Glomerular endothelial cell (primary cell): ENCODE results near the gene EVI5. TPM values are rescaled to one million over a fixed set of nuclear protein-coding genes. Genes with fewer than 3 reads are reported as not detected.
A peak's percentile ranks its signal among the peaks of the same experiment; 100 is the strongest.

Experiments used
- DNase-seq: peaks from one replicate; pipeline ENCODE4 v3.0.0-alpha.2; 2011; ENCODE audit warnings: low read depth, low spot score; ENCODE audit errors: extremely low read depth
- total RNA-seq: library from RNA; depleted of rRNA; stranded (reverse); fragments of >200 nt; gene quantifications from 2 replicates; pipeline ENCODE4 v1.2.3, GENCODE V29; 2015

The EVI5 gene
- 23.7 and 28.2 TPM in 2 replicates for total RNA-seq

DNA sequence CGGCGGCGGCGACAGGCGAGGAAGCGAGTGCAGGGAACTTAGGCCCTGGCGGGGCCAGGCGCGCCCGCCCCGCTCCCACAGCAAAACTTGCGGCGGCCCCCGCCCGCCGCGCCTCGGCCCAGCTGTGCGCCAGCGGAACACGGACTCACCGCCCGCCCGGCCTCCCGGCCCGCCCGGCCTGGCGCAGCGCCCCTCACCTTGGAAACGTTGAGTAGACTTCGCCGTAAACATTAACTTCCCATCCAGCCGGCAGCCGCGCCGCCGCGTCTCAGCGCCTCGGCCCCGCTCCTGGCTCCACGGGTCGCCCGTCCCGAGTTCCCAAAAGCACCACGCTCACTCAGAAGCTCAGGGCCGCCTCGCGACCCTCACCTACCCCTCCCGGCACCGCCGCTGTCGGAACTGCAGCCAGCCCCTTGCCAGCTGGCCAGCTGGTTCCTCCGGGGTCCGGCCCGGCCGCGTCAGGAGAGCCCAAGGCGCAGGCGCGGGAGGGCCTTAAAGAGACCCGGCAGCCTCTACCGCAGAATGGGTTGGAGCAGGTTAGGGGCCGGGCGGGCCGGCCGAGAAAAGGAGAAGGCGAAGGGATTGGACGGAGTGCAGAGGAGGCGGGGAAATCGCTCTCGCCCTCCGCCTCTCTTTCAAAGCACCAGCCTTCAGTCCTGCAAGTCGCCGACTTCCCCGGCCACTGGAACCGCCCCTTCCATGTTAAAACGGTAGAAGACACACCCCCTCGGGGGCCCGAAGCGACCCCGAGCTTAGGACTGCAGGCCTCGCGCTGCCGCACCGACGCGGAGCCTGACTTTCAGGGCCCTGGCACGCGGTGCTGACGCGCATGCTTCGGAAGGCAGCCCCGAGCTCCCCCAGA lies at the start of gene EVI5:
Gene EVI5, minus strand, starts transcription at position 470 of the 862 bp plus-strand sequence. CDS start 48,562 bp downstream, outside the sequence.
- DNase-seq, result peak; percentile 76

DNA sequence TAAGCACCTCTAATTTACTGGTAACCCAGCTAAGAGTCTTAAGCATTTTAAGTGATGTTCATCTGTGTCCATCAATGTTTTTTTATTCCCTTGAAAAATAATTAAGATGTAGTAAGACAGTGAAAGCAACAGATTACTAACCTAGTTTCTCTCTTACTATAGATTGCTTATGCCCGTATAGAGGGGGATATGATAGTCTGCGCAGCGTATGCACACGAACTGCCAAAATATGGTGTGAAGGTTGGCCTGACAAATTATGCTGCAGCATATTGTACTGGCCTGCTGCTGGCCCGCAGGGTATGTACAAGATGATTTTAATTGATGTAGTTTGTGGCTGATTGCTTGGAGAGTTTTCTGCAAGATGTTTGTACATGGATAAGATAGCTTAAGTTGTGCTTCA lies 49.7 kb upstream of the EVI5 start:
- DNase-seq, result no peak

DNA sequence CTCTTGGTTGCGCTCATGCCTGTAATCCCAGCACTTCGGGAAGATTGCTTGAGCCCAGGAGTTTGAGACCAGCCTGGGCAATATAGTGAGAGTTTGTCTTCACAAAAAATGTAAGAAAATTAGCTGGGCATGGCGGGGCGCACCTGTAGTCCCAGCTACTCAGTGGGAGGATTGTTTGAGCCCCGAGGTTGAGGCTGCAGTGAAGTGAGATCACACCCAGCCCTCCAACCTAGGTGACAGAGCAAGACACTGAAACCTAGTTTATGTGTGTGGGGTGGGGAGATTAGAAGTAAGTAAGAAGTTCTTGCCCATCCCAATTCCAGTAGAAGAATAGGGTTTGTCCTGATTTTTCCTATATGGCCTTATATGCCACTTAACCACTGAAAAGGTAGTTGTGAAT lies 48.9 kb upstream of the EVI5 start:
- no peak for DNase-seq

DNA sequence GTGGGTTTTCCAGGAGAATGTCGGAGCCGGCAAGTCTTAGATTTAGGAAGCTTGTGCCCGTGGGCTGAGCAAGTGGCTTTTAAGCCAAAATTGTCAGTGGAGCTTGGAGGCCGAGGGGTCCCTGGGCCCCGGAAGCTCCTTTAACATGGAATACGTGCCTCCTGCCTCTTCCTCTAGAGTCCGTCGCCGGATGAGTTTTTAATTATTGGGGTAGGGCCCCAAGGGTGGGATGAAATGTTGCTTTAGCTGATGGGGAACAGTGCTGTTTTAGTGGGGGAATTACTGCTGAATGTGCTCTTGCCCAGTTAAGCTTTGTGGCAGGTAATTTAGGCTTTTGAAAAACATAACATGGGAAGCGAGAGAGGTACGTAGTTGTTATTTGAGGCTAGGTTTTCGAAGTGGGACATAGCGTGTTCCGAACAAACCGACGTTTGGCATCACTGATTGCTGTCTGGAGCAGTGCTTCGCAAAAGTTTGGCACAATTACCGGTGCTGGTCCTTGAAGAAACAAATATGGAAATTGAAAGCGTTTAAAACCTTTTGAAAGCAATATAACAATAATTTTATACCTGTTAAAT lies 47.7 kb upstream of the EVI5 start:
- no peak for DNase-seq

DNA sequence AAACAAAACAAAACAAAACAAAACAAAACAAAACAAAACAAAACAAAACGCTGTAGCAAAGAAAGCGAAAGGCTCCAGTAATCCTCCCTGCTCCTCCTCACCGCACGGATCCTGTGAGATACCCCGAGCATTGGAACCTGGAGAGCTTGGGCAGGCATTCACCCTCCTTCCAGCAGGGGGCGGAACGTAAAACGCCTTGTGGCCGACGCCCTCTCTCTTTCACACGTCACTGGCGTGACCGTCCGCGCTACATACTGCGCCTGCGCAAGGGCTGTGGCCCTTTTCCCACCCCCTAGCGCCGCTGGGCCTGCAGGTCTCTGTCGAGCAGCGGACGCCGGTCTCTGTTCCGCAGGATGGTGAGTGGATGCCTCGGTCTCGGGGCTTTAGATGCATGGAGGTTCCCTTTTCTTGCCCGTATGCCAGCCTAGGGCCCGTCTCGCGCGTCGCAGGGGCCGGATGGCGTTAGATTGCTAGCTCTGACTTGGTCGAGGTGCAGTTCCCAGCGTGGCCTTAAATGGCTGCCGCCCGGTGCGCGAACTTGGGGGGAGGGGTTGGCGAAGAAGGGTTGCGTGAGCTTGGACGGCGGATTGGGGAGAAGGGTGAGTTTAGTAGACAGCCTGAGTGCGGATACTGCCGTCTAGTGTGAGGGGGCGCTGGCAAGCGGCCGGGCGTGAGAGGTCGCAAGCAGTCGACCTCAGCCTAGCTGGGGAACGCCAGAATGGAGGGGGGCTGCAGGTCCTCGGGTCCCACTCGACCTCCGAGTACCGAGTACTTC lies 47.0 kb upstream of the EVI5 start, which contains the start of gene RPL5:
Gene RPL5, plus strand, starts transcription at position 279 of the 775 bp plus-strand sequence. Its CDS starts 75 bp downstream, at position 354.
- peak; percentile 85 for DNase-seq

DNA sequence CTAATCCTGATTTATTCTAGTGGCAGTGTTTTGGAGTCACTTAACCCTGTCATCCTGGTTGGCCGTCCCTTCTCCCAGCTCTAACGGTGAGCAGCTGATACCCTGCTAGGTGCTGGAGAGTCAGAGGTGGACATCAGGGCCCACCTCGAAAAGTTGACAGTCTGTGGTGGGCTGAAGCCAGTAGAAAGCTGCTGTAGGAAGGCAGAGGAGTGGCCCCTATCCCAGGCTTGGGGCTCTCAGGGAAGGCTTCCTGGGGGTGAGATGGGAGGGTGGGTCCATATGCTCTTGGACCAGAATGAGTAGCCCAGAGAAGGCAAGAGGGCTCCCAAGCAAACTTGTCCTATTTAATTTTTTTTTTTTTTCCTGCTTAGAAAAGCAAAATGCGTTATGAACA lies 46.5 kb upstream of the EVI5 start:
- no peak for DNase-seq

DNA sequence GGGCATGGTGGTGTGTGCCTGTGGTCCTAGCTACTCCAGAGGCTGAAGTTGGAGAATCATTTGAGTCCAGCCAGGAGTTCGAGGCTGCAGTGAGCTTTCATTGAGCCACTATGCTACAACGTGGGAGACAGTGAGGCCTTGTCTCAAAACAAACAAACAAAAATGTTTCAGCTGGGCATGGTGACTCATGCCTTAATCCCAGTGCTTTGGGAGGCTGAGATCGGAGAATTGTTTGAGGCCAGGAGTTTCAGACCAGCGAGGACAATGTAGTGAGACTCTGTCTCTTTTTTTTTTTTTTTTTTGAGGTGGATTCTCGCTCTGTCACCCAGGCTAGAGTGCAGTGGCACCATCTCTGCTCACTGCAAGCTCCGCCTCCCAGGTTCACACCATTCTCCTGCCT lies 41.9 kb upstream of the EVI5 start:
- no peak for DNase-seq

DNA sequence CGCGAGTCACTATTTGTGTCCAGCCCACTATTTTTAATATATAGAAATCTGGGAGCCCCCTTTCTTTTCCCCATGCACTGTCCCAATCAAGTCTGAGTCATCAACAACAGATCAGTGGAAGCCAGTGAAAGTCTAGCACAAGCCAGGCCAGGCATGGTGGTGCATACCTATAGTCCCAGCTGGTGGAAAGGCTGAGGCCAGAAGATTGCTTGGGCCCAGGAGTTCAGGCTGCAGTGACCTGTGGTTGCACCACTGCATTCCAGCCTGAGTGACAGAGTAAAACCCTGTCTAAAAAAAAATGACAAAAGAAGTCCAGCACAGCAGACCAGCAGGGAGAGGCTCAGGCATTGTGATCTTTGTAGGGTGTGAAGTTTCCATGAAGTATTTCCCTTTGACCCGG lies 38.0 kb upstream of the EVI5 start:
- DNase-seq, result no peak

DNA sequence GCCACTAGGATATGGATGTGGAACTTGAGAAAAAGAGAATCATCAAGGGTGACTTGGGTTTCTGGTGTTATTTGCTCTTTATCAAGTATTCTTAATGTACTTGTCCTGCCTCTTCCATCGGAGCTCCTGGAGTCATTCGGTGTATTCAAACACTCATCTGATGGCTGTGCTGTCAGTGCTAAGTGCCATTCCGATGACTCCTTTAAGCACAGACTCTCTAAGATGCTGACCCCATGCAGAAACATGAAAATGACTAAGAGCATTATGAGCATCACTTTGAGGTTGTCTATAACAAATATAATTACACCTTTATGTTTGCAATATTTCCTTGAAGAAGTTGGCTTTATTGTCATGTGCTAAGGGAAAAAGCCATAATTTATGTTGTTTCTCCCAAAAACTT lies 35.6 kb upstream of the EVI5 start:
- DNase-seq, result no peak

DNA sequence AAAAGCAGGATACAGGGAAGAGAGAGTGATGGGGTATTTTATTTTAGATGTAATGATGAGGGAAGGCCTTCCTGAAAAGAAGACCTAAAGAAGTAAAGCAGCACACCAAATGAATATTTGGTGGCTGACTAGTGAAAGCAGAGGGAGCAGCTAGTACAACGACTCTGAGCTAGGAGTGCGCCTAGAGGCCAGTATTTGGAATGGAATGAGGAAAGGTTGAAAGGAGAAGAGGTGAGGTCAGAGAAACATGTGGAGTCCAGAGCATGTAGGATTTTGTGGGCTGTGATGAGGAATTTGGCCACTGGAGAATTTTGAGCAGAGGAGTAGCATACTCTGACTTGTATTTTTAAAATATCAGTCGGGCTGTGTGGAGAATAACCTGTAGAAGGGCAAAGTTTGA lies 35.1 kb upstream of the EVI5 start:
- DNase-seq, result no peak

DNA sequence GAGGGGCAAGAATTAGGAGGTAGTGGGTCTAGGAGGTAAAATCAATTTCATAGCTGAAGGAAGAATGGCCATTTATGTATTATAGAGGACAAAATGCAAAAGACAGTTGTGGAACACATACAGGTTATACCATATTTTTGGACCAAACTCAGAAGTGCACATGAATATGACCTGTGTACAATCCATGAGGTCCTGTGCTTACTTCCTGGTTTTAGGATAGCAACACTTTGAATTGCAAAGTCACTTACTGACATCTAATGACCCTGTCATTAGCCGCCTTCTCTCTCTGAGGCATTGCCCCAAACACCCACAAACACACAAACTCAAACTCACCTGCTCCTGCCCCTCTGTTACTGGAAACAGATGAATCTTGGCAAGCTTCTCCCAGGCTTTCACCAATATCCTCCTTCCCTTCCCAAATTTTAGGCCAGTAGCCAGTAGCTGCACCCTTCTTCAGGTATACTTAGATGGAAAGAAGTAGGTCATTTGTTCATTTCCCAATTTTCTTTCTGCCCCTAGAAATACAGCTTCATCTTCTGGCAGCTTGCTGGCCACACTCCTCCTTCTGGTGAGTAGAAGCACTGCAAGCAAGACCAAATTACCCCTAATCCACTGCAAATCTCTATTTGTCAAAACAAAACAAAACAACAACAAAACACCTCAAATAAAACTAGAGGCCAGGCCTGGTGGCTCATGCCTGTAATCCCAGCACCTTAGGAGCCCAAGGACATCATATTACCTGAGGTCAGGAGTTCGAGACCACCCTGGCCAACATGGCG lies 33.3 kb upstream of the EVI5 start:
- no peak for DNase-seq

DNA sequence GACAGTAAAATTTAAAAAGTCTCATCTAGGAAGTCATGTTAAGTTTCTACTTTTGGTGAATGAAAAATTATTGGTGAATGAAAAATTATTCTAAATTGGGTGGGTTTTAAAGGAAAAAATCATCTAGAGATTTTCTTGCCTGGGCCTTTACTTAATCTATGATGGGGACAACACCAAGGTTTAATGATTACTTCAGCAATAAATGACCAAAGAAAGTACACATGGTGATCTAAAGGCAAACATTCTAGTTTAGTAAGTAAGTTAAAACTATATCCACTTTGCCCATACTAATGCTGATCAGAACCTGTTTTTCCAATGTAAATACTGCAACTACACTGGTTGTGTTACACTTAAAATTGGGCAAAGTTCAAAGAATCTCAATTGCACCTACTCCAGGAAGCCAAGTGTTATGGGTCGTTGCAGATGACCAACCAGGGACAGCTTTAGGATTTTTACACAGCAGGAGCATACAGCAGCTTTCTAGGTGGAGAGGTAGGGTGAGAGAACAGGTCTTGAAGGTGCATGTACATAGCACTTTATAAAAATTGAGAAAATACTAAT lies 32.3 kb upstream of the EVI5 start:
- DNase-seq, result no peak

DNA sequence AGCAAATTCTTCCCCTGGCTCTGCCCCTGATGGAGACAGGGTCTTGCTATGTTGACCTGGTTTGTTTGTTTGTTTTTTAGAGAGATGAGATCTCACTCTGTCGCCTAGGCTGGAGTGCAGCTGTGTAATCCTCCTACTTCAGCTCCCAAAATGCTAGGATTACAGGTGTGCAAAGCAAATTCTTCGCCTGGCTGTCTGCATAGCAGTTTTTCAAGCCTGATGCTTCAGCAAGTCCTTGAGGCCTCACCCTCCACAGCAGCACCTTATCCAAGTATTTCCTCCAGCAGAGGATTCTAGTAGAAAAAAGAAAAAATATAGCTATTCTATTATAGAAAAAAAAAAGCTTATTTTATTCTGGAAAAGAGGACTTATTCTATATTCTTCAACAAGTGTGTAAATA lies 31.8 kb upstream of the EVI5 start:
- no peak for DNase-seq

DNA sequence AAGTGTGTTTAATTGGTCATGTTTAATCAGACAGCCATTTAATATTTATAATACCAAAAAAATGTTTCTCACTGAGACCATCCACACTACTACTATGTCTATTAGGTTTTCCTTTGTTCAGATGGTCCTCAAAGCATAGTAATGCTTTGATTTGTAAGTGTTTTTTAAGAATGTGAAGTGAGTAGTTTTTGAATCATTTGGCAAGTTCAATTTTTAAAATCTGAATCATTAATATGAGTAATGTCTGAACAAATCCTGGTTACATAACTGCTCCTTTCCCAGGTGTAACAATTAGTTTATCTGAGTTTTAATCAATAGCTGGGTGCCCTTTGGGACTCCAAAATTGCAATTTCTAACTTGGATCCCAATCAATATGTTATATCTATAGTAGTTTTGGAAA lies 23.5 kb upstream of the EVI5 start:
- no peak for DNase-seq

DNA sequence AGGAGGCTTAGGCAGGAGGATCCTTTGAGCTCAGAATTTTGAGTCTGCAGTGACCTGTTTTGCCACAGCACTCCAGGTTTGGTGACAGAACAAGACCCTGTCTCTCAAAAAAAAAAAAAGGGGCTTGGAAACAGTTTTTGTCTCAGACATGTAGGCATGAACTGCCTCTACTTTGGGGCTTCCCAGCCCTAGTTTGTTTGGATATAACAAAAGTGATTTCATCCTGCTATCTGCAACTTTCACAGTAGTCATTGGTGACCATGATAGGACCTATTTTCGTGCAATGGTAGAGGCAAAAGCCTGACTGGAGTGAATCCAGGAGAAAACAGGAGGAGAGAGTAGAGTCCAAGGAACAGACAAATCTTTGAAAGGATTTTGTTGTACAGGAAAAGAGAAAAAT lies 20.3 kb upstream of the EVI5 start:
- no peak for DNase-seq

DNA sequence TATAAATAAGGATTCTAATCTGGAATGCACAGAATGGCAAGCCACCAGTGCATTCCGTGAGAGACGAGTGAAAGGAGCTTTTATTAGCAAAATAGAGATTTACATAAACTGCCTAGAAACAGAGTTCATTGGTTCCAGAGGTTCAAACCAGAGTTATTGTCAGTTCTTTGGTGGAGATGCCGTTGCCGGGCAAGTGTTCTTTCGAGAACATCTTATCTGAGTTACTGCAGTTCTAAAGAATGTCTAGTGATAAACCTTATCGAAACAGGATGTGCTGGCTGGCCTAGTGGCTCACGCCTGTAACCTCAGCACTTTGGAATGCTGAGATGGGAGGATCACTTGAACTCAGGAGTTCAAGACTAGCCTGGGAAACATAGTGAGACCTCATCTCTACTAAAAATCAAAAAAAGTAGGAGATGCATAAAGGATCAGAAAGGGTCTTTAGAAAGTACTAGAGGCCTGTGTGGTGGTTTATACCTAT lies 19.9 kb upstream of the EVI5 start:
- DNase-seq, result peak; percentile 93

DNA sequence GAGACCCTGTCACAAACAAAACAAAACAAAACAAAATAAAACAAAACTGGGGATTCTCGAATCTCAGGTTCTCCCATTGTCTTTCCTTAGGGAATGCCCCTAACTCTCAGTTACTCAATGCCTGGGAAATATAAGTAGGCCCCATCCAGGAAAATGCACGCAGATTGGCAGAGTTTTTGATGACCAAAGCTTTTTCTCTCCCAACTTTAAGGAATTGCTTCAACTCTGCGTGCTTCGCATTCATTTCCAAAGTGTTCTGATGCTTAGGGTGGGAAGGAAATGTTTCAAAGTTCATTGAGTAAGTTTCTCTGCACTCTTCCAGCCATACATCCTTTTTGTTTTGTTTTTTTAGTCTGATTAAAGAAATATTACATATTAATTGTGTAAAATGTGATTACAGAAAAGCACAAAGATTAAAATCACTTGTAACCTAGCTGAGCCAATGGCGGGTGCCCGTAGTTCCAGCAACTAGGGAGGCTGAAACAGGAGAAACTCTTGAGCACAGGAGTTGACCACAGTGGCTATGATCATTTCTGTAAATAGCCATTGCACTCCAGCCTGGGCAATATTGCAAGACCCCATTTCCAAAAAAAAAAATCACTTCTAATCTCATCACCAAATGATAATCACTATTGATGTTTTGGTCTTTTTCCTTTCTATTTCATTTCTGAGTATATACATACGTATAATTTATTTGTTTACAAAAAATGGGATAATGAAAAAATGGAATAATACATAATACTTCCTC lies 18.4 kb upstream of the EVI5 start:
- no peak for DNase-seq

DNA sequence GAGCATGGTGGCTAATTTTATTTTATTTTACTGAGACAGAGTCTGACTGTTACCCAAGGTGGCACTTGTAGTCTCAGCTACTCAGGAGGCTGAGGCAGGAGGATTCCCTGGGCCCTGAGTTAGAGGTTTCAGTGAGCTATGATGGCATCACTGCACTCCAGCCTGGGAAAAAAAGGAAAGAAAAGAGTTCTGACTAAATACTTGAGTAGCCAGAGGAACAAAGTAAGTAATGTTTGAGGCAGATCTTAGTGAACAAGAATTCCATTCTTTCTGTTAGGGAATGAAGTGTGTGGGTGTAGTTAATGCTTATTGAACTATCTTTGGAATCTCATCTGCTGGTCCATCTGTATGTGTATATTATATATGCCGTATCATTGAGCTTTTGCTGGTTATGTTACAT lies 13.1 kb upstream of the EVI5 start:
- no peak for DNase-seq

DNA sequence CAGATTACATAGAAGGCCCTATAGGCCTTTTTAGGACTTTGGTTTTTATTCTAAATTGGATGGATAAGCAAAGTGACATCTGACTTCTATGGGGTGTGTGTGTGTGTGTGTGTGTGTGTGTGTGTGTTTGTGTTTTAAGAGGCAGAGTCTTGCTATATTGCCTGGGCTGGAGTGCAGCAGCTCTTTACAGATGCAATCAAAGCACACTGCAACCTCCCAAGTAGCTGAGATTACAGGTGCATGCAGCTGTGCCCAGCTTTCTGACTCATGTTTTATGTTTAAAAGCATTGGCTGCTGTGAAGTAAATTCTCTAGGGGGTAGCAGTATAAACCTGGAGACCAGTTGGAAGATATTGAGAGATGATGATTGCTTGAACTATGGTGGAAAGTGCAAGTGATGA lies 12.4 kb upstream of the EVI5 start:
- no peak for DNase-seq

DNA sequence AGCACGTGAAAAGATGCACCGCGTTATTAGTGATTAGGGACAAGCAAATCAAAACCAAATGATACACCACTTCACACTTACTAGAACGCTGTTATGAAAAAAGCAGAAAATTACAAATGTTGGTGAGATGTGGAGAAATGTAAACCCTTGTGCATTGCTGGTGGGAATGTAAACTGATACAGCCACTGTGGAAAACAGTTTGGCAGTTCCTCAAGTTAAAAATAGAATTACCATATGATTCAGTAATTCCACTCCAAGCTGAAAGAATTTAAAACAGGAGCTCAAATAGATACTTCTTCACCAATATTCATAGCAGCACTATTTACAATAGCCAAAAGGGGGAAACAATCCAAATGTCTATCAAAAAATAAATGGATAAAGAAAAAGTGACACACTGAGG lies 10.3 kb upstream of the EVI5 start:
- DNase-seq, result no peak
